CD4-positive, alpha-beta T cell treated with Interferon alpha-2 for 1 hour (primary cell): ENCODE measurements around the gene ANXA2.

Source experiments
- DNase-seq, 2 donors: peaks; one replicate each; pipeline ENCODE4 v3.0.0-alpha.2; 2020 to 2022

The ANXA2 gene

GRCh38 chr15:60363903-60364611 is 33.7 kb downstream of the ANXA2 start:
- no peak for DNase-seq

GRCh38 chr15:60363087-60363549 is 34.7 kb downstream of the ANXA2 start:
- no peak for DNase-seq

GRCh38 chr15:60362321-60363086 is 35.3 kb downstream of the ANXA2 start:
- DNase-seq: no peak

GRCh38 chr15:60359738-60360137 is 38.0 kb downstream of the ANXA2 start:
- peak; percentile 51 to 70 for DNase-seq

- no peak for DNase-seq
Observed at GRCh38 chr15:60358935-60359682, 38.7 kb downstream of the ANXA2 start.

- no peak for DNase-seq
Observed at GRCh38 chr15:60356832-60357231, 41.0 kb downstream of the ANXA2 start.

- DNase-seq: no peak
Observed at GRCh38 chr15:60355148-60355857, 42.5 kb downstream of the ANXA2 start.

GRCh38 chr15:60353245-60353920 is 44.4 kb downstream of the ANXA2 start:
- no peak for DNase-seq

- DNase-seq: no peak
Observed at GRCh38 chr15:60352525-60352924, 45.3 kb downstream of the ANXA2 start.

- no peak for DNase-seq
Observed at GRCh38 chr15:60351066-60351465, 46.7 kb downstream of the ANXA2 start.

GRCh38 chr15:60350108-60350507 is 47.7 kb downstream of the ANXA2 start:
- DNase-seq: no peak

GRCh38 chr15:60349589-60349988 is 48.2 kb downstream of the ANXA2 start:
- no peak for DNase-seq

GRCh38 chr15:60347480-60348049 is 50.2 kb downstream of the ANXA2 start:
- DNase-seq: no peak

- DNase-seq: no peak
Observed at GRCh38 chr15:60346653-60347052, 51.1 kb downstream of the ANXA2 start.

- DNase-seq: no peak
Observed at GRCh38 chr15:60346077-60346476, 51.7 kb downstream of the ANXA2 start.

- DNase-seq: no peak
Observed at GRCh38 chr15:60345598-60345997, 52.2 kb downstream of the ANXA2 start.

GRCh38 chr15:60344987-60345386 is 52.8 kb downstream of the ANXA2 start:
- no peak for DNase-seq

GRCh38 chr15:60344461-60344860 is 53.3 kb downstream of the ANXA2 start:
- DNase-seq: no peak

- no peak for DNase-seq
Observed at GRCh38 chr15:60343221-60343970, 54.4 kb downstream of the ANXA2 start.

GRCh38 chr15:60340207-60340921 is 57.4 kb downstream of the ANXA2 start:
- DNase-seq: no peak
